Activated T-helper 17 cell treated with anti-CD3 and anti-CD28 coated beads, Interleukin-2, amount 50 U/mL, for 72 hours (primary cell): ENCODE data around the gene LBR. TPM values are rescaled to one million over a fixed set of nuclear protein-coding genes. Genes with fewer than 3 reads are reported as not detected.
"Not testable (repeated sequence)": the region's sequence is repeated elsewhere in the genome, so short reads cannot be mapped to it uniquely, and the experiment has no call there.

ENCODE experiments used
- ATAC-seq: fragments of 150-1000 bp; cut with Tn5 transposase; replicated peaks from 2 replicates; pipeline ENCODE4 v1.10.0; 2021; ENCODE audit warnings: mild to moderate bottlenecking, moderate library complexity
- H3K27ac Mint-ChIP-seq: one replicate; pipeline ENCODE4 v1.8.0; 2022; ENCODE audit warnings: mixed read lengths
- H3K27me3 Mint-ChIP-seq: one replicate; pipeline ENCODE4 v1.8.0; 2022; ENCODE audit warnings: mixed read lengths
- H3K36me3 Mint-ChIP-seq: one replicate; pipeline ENCODE4 v1.8.0; 2022; ENCODE audit warnings: low read depth, mild to moderate bottlenecking, mixed read lengths
- H3K4me1 Mint-ChIP-seq: one replicate; pipeline ENCODE4 v1.8.0; 2022; ENCODE audit warnings: mixed read lengths
- H3K4me3 Mint-ChIP-seq: one replicate; pipeline ENCODE4 v1.8.0; 2022; ENCODE audit warnings: mild to moderate bottlenecking, mixed read lengths
- H3K9me3 Mint-ChIP-seq: one replicate; pipeline ENCODE4 v1.8.0; 2022; ENCODE audit warnings: mixed read lengths
- total RNA-seq, 2 donors: library from RNA; stranded (reverse); gene quantifications; one replicate each; pipeline ENCODE4 v1.2.3, GENCODE V29; 2022

LBR gene
- total RNA-seq, 2 donors from 2014 or later: 123 to 184 TPM

DNA sequence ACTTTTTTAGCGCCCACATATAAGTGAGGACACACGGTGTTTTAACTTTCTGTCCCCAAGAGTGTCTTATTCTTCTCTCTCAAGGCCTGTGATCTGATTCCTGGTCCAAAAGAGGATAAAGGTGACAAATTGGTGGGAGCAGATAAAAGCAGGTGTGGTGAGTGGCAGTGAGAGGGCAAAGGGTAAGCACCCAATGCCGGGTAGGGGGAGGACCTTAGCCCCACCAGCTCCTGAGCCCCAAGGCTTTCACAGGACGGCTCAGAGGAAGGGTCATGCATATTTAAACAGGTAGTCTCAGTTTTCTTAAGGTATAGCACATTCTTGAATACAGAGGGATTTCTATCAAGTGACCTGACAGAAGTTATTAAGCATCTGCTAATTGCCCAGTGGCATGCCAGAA, 19.6 kb downstream of the LBR start:
- Mint-ChIP-seq H3K9me3 (no peaks in the 10 kb centered on the region), H3K36me3 (peaks cover 100% of the 10 kb centered on the region), H3K4me3 (no peak overlapping the region), H3K27ac (peak overlapping the region; percentile 61), H3K4me1 (no peaks in the 10 kb centered on the region), H3K27me3 (no peaks in the 10 kb centered on the region)
- ATAC-seq: no peak

DNA sequence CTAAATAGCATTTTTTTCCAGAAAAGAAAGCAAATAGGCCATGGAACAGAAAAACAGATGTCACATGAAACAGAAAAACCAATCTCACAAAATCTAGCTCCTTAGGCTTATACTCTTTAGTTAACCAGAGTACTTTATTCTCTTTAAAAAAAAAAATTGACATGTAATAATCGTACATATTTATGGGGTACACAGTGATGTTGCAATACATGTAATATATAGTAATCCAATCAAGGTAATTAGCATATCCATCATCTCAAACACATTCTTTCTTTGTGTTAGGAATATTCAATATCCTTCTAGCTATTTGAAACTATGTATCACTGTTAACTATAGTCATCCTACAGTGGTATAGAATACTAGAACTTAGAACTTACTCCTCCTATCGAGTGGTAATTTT, 20.1 kb downstream of the LBR start:
- Mint-ChIP-seq H3K36me3 (peaks cover 100% of the 10 kb centered on the region), H3K9me3 (no peaks in the 10 kb centered on the region), H3K27me3 (no peaks in the 10 kb centered on the region), H3K4me3 (no peak overlapping the region), H3K27ac (peak overlapping the region; percentile 61), H3K4me1 (no peaks in the 10 kb centered on the region)
- ATAC-seq: no peak

DNA sequence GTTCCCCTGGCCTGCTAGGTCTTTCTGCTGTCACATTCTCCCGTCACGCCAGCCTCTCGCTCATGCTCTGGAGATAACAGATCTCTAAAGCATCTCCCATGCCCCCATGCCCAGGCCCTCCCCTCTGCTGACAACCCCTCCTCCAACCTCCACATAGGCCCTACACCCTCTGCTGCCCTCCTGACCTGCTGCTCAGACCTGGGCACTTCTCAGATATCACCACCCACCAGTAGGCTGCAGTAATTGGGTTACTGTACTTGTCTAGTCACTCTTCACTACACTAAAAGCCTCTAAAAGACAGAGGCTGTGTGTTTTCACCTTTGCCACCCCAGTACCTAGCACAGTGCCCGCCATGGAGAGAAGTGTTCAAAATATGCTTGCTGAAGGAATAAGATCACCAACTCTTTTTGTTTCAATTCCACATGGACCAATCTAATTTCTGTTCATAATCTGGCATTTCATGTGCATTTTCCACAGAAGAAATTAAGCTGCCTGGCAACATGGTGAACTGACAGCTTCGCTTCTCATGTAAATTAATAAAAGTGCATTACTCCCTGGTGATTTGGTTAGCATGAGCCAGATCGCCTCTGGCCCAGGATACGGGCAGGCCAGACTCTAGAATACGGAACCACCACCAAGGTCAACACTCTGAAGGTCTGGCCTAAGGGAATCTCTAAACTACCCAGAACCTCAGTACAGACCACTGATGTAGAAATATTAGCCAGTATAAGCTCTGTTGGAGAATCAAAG, 20.7 kb downstream of the LBR start:
- no peaks in the 10 kb centered on the region for H3K27me3 Mint-ChIP-seq
- H3K9me3 Mint-ChIP-seq: no peaks in the 10 kb centered on the region
- peaks cover 96% of the 10 kb centered on the region for H3K36me3 Mint-ChIP-seq
- ATAC-seq: no peak
- peak overlapping the region; percentile 23 for H3K27ac Mint-ChIP-seq
- H3K4me1 Mint-ChIP-seq: no peaks in the 10 kb centered on the region
- H3K4me3 Mint-ChIP-seq: no peak overlapping the region

DNA sequence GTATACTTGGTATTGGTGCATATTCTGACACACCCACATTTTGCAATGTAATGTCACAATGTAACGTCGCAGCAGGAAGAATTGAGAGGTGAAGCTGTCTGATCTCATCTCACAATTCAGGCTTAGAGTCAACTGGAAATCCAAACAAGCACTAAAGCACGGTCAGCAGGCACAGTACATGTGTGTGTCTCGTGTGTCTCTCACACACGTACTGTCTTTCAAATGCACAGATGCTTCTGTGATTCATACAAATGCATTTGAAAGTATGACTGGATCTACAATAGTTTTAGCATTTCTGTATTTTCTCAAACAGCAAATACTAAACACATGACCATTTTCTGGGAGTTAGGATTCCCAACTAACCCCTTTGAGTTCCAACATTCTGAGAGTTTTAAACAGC, 26.9 kb downstream of the LBR start:
- ATAC-seq: no peak
- H3K36me3 Mint-ChIP-seq: peaks cover 83% of the 10 kb centered on the region
- no peaks in the 10 kb centered on the region for H3K9me3 Mint-ChIP-seq

DNA sequence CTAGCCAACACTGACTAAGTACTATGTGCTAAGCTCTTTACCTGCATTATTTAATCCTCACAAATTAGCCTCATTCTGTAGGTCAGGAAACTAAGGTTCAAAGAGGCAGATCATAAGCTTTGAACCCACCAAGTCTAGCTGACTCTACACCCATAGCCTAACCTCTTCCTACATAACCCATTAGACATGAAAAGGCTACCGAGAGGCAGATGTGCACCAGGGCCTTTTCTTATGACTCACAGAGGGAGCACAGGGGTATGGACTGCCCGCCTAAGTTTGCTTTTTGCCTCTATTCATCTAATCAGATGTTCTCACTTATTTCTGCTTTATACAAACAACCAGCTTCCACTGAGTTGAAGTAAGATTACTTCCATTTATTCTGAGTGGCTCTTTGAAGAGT, 31.5 kb downstream of the LBR start:
- ATAC-seq: peak; percentile 37
- no peaks in the 10 kb centered on the region for H3K4me1 Mint-ChIP-seq
- H3K4me3 Mint-ChIP-seq: no peak overlapping the region
- H3K36me3 Mint-ChIP-seq: peaks cover 51% of the 10 kb centered on the region
- no peaks in the 10 kb centered on the region for H3K27me3 Mint-ChIP-seq
- H3K27ac Mint-ChIP-seq: peak overlapping the region; percentile 9
- H3K9me3 Mint-ChIP-seq: no peaks in the 10 kb centered on the region

More for the DNA sequence above, 26.9 kb downstream of the LBR start:
- no peak overlapping the region for H3K4me3 Mint-ChIP-seq
- no peaks in the 10 kb centered on the region for H3K27me3 Mint-ChIP-seq
- no peak overlapping the region for H3K27ac Mint-ChIP-seq
- H3K4me1 Mint-ChIP-seq: no peaks in the 10 kb centered on the region

DNA sequence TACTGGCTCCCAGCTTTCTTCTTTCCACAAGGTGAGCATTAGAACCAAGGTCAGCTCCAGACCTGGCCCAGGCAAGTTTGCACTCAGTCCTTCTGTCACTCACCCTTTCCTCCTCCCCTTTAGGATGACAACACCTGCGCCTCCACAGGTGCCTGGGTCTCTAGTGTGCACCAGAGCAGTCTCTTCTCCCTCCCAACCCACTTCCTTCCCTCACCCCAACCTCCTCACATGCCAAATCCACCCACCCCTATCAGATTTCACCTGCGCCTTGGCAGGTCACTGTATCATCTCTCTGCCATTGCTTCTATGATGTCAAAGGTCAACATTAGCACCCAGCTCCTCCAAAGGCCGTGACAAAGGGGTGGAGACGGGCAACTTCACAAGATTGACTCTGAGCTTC, 38.0 kb downstream of the LBR start:
- Mint-ChIP-seq H3K36me3 (no peaks in the 10 kb centered on the region), H3K9me3 (no peaks in the 10 kb centered on the region), H3K27me3 (no peaks in the 10 kb centered on the region), H3K4me1 (peaks cover 8% of the 10 kb centered on the region), H3K27ac (no peak overlapping the region), H3K4me3 (no peak overlapping the region)
- ATAC-seq: no peak

DNA sequence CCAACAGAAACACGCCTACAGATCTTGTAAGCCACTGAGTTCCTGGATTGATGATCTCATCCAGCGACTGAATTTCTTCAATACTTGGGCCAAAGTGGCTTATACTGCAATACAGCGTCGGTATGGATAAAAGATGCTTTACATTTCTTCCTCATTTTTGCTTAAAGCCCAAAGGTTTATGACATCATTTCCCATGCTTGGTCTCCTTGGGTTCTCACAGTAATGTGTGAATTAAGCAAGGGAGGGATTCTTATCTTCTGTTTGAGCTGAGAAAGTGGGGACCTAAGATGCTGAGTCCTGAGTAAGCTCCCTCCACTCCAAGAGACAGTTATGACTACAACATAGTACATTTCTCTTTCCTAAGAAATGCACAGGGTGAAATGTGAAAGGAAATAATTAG, 39.5 kb downstream of the LBR start:
- Mint-ChIP-seq H3K4me3 (no peak overlapping the region), H3K36me3 (no peaks in the 10 kb centered on the region), H3K4me1 (peaks cover 8% of the 10 kb centered on the region), H3K27me3 (no peaks in the 10 kb centered on the region), H3K27ac (no peak overlapping the region), H3K9me3 (no peaks in the 10 kb centered on the region)
- ATAC-seq: no peak

DNA sequence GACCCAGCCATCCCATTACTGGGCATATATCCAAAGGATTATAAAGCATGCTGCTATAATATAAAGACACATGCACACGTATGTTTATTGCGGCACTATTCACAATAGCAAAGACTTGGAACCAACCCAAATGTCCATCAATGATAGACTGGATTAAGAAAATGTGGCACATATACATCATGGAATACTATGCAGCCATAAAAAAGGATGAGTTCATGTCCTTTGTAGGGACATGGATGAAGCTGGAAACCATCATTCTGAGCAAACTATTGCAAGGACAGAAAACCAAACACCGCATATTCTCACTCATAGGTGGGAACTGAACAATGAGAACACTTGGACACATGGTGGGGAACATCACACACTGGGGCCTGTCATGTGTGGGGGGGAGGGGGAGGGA, 41.0 kb downstream of the LBR start:
- not testable (repeated sequence) for H3K27ac Mint-ChIP-seq, H3K9me3 Mint-ChIP-seq, H3K4me1 Mint-ChIP-seq, H3K36me3 Mint-ChIP-seq, H3K4me3 Mint-ChIP-seq, ATAC-seq, H3K27me3 Mint-ChIP-seq

DNA sequence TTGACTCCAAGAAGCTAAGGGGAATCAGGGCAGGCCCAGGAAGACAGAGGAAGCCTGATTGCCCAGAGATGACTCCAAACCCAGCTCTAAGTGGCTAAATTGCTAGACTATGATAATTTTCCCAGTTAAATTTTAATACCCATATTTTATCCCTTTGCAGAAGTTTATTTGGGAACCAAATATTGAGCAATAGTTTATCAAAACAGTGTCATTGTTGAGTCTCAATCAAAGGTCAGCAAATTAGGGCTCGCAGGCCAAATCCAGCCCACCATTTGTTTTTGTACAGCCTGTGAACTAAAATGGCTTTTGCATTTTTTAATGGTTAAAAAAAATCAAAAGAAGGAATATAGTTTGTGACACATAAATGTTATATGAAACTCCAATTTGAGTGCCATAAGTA, 47.1 kb downstream of the LBR start:
- no peak for ATAC-seq
- no peaks in the 10 kb centered on the region for H3K4me1 Mint-ChIP-seq
- no peaks in the 10 kb centered on the region for H3K9me3 Mint-ChIP-seq
- no peaks in the 10 kb centered on the region for H3K36me3 Mint-ChIP-seq
- H3K27ac Mint-ChIP-seq: no peak overlapping the region
- no peak overlapping the region for H3K4me3 Mint-ChIP-seq
- H3K27me3 Mint-ChIP-seq: no peaks in the 10 kb centered on the region

DNA sequence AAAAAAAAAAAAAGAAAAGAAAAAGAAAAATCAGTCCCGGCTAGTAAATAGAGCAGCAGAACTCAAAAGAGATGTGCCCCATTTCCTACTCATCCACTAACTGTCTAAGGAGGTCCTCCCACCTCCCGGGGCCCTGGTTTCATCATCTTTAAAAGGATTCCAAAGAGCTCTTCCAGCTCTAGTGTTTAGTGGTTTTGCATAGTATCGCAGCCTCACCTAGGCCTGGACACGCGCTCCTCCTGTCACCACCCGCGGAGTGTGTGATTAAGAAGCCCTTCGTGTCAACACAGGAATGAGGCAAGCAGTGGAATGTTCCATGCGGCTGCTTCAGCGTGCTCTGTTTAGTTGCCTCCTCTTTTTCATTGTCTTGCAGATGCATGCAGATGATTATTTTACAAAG, 49.0 kb downstream of the LBR start:
- H3K27ac Mint-ChIP-seq: no peak overlapping the region
- H3K4me1 Mint-ChIP-seq: no peaks in the 10 kb centered on the region
- no peaks in the 10 kb centered on the region for H3K36me3 Mint-ChIP-seq
- H3K27me3 Mint-ChIP-seq: no peaks in the 10 kb centered on the region
- no peaks in the 10 kb centered on the region for H3K9me3 Mint-ChIP-seq
- H3K4me3 Mint-ChIP-seq: no peak overlapping the region
- no peak for ATAC-seq

DNA sequence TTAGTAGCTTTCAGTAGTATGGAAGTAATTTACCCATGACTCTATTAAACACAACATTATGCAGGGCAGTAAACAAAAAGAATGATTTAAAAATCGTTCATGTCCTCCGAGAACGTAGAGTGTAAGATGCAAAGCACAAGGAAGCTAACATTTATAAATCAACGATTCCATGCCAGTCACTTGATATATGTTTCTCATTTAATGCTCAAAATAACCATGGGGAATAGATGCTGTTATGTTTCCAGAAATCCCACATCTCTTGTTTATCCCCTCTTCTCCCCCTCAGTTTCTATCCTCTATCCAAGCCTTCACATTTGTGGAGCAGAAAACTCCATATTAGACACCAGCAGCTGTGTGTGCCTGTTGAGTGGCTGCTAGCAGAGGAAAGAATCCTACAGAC, 52.8 kb downstream of the LBR start:
- Mint-ChIP-seq H3K36me3 (no peaks in the 10 kb centered on the region), H3K4me3 (no peak overlapping the region), H3K4me1 (no peaks in the 10 kb centered on the region), H3K27ac (no peak overlapping the region), H3K9me3 (no peaks in the 10 kb centered on the region), H3K27me3 (no peaks in the 10 kb centered on the region)
- ATAC-seq: no peak

DNA sequence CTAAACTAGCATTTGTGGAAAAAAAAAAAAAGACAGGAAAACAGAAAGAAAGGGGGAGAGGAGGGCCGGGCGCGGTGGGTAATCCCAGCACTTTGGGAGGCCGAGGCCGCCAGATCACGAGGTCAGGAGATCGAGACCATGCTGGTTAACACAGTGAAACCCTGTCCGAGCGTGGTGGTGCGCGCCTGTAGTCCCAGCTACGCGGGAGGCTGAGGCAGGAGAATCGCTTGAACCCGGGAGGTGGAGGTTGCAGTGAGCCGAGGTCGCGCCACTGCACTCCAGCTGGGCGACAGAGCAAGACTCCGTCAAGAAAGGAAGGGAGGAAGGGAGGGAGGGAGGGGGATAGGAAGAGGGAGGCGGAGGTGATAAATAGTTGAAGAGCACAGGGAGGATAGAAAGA, 54.7 kb downstream of the LBR start:
- Mint-ChIP-seq H3K27ac (no peak overlapping the region), H3K4me3 (no peak overlapping the region), H3K9me3 (no peaks in the 10 kb centered on the region), H3K36me3 (no peaks in the 10 kb centered on the region), H3K4me1 (no peaks in the 10 kb centered on the region), H3K27me3 (no peaks in the 10 kb centered on the region)
- ATAC-seq: no peak

DNA sequence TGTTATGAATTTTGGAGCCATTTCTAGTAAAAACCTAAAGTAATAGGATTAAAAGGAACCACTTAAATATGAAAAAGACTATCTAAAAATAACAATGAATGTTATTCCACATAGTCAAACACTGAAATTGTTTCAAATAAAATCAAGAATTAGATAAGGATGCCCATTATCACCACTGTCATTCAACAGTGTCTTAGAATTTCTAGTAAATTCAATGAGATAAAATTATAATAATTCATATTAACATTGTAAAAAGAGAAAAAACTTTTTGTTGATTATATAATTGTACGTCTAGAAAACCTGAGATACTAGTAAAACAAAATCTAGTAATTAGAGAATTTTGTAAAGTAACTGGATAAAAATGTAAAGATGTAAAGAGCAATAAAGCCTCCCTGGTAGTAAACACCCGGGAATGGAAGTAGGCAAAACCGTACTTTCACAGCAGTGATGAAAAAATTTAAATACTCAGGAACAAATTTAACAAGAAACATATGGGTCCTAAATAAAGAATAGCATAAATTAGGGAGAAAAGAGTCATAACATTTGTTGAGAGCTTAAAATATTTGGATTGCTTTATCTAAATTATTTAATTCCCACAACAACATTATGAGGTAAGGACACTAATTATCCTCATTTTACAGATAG, 56.4 kb downstream of the LBR start:
- Mint-ChIP-seq H3K36me3 (no peaks in the 10 kb centered on the region), H3K27ac (no peak overlapping the region), H3K9me3 (no peaks in the 10 kb centered on the region), H3K4me1 (no peaks in the 10 kb centered on the region), H3K4me3 (no peak overlapping the region), H3K27me3 (peaks cover 12% of the 10 kb centered on the region)
- ATAC-seq: no peak

DNA sequence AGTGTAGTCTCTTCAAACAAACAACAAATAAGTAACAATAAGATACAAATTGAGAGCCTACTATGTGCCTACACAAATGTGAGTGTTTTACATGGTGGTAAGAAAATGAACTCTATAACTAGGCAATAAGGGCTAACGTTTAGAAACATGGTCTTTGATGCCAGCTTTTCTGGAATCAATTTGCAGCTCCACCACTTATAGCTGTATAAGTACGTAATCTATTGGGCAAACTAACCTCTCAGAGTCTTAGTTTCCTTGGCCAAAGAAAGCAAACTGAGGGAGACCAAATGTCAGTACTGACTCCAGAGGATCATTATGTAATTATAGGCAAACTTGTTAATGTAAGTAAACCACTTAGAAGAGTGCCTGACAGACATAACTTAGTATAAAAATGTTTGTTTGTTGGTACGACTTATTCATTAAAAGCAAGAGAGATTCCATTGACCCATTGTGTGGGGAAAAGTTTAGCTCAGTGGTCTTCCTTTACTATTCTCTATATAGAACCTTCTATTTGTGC, 59.7 kb downstream of the LBR start:
- H3K36me3 Mint-ChIP-seq: no peaks in the 10 kb centered on the region
- H3K4me3 Mint-ChIP-seq: no peak overlapping the region
- ATAC-seq: no peak
- no peak overlapping the region for H3K27ac Mint-ChIP-seq
- H3K4me1 Mint-ChIP-seq: no peaks in the 10 kb centered on the region
- no peaks in the 10 kb centered on the region for H3K9me3 Mint-ChIP-seq
- peaks cover 14% of the 10 kb centered on the region for H3K27me3 Mint-ChIP-seq

DNA sequence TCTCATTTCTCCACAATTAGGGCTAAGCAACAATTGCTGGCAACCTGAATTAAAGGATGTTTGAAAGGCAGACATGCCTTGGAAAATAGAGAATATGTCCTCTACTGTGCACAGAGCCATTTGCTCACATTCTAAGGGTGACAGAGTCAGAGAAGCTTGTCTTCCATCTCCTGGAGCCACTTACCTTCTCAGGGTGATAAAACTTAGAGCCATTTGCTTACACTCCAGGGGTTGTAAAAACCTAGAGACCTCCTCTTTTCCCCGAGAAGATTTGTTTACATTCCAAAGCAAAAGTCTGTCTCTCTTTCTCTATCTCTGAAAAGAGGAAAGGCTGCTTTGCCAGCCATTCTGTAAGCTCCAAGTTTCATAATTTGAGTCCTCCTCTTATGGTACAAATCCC, 61.3 kb downstream of the LBR start:
- Mint-ChIP-seq H3K4me3 (no peak overlapping the region), H3K9me3 (no peaks in the 10 kb centered on the region), H3K27me3 (peaks cover 14% of the 10 kb centered on the region), H3K4me1 (no peaks in the 10 kb centered on the region), H3K36me3 (no peaks in the 10 kb centered on the region), H3K27ac (no peak overlapping the region)
- ATAC-seq: no peak
